Measurements from ENCODE around the gene ASPSCR1.

The ASPSCR1 gene, protein sequence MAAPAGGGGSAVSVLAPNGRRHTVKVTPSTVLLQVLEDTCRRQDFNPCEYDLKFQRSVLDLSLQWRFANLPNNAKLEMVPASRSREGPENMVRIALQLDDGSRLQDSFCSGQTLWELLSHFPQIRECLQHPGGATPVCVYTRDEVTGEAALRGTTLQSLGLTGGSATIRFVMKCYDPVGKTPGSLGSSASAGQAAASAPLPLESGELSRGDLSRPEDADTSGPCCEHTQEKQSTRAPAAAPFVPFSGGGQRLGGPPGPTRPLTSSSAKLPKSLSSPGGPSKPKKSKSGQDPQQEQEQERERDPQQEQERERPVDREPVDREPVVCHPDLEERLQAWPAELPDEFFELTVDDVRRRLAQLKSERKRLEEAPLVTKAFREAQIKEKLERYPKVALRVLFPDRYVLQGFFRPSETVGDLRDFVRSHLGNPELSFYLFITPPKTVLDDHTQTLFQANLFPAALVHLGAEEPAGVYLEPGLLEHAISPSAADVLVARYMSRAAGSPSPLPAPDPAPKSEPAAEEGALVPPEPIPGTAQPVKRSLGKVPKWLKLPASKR

GRCh38 chr17:81977211-81977808 is at the start of gene ASPSCR1:
Gene ASPSCR1 (plus strand): TSS chr17:81977629. CDS start chr17:81977647, 18 bp downstream.
- DNase-seq, result peak; percentile 82

GRCh38 chr17:81927653-81928543 is 49.5 kb upstream of the ASPSCR1 start, which contains the start of gene MAFG:
Gene MAFG (minus strand): TSS chr17:81927735. CDS start chr17:81923185, 4,550 bp downstream.
- DNase-seq, result peak; percentile 89

GRCh38 chr17:81928544-81929252 is 48.7 kb upstream of the ASPSCR1 start:
- DNase-seq, result no peak

- no peak for DNase-seq
These were observed 47.9 kb upstream of the ASPSCR1 start for GRCh38 chr17:81929253-81930141.

DNA sequence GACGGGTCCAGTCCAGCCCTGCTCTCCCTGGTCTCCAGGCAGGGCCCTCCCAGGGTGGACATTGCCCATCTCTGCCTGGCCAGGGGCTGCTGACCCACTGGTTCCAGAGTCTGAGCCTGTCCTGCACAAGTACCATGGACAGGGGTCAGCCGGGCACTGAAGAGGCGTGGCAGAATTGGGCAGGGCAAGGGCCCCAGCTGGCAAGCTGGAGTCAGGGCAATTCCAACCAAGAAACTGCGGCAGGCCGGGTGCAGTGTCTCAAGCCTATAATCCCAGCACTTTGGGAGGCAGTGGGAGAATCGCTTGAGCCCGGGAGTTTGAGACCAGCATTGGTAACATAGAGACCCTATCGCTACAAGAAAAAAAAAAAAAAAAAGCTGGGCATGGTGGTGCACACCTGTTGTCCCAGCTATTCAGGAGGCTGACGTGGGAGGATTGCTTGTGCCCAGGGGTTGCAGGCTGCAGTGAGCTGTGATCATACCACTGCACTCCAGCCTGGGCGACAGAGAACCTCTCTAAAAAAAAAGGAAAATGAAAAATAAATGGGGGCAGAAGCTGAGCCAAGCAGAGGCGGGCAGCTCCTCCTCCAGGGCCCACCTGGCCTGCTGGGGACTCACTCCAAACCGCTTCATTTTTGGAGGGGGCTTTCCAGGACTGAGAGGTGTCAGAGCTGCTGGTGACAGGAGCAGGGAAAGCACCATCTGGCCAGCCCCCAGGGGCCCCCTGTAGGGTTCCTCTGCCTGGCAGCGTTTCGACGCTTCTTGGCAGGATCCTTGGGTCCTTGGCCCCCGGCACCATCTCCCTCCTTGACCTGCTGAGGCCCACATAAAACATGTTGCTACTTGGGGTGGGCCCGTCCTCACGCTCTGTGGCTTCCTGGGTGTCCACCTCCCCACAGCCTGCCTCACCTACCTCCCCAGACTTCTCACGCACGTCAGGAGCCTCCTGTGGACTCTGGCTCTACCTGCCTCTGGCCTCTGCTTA is 47.0 kb upstream of the ASPSCR1 start:
- DNase-seq, result no peak

GRCh38 chr17:81931189-81931556 is 46.3 kb upstream of the ASPSCR1 start:
- no peak for DNase-seq

DNA sequence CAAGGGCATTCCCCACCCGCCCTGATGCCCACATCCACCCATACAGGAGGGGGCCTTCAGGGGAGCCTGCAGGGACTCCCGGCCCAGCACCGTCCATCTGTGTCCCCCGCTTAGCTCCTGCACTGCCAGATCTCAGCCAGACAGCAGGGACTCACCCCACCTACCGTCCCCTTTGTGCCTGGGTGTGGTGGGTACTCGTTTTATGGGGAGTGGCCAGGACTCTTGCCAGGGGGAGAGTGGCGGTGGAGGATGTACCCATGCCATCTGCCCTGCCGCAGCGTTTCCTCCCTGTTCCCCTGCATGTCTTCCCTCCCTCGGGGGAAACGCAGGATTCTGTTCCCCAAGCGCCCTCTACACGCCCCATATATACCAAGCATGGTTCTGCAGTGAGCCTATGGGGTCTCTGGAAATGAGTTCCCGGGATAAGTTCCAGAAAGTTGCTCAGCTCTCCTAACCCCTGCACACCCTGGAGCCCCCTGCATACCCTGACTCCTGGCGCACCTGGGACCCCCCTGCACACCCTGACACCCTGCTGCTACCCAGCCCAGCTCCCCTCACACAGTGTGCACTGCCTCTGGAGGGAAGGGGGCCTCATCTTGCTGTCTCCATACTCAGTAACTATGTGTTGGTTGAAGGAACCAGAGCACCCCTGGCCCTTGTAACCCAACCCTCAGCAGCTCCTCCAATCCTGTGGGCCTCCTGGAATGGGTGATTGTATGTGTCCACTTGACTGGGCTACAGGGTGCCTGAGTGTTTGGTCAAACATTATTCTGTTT is 45.7 kb upstream of the ASPSCR1 start:
- DNase-seq, result no peak

DNA sequence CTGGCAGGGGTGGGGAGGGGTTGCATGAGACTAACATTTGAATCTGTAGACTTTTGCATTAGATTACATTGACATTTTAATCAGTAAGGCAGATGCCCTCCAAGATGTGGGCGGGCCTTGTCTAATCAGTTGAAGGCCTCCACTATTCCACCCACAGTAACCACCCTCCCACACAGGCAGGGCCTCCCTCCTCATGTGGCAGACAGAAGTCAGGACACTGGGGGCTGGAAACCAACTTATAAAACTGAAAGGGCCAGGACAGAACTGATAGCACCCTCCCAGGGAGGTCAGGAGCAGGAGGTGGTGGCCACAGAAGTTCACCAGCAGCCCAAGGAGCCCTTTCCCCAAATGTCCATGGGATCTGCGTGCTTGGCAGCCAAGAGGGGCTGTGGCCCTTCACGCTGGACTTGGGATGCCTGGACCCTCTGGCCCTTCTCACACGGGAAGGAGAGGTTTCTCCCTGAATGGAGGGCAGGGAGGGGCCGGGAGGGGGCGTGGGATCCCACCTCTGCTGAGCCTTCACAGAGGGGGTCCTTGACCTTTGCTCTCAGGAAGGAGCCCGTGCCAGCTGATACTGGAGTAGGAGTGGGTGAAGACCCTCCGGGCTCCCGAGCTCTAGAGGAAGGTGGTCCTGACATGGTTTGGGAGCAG is 45.0 kb upstream of the ASPSCR1 start:
- no peak for DNase-seq

- no peak for DNase-seq
These were observed 44.2 kb upstream of the ASPSCR1 start for GRCh38 chr17:81933178-81933699.

GRCh38 chr17:81934098-81934757 is 43.2 kb upstream of the ASPSCR1 start:
- DNase-seq, result no peak

DNA sequence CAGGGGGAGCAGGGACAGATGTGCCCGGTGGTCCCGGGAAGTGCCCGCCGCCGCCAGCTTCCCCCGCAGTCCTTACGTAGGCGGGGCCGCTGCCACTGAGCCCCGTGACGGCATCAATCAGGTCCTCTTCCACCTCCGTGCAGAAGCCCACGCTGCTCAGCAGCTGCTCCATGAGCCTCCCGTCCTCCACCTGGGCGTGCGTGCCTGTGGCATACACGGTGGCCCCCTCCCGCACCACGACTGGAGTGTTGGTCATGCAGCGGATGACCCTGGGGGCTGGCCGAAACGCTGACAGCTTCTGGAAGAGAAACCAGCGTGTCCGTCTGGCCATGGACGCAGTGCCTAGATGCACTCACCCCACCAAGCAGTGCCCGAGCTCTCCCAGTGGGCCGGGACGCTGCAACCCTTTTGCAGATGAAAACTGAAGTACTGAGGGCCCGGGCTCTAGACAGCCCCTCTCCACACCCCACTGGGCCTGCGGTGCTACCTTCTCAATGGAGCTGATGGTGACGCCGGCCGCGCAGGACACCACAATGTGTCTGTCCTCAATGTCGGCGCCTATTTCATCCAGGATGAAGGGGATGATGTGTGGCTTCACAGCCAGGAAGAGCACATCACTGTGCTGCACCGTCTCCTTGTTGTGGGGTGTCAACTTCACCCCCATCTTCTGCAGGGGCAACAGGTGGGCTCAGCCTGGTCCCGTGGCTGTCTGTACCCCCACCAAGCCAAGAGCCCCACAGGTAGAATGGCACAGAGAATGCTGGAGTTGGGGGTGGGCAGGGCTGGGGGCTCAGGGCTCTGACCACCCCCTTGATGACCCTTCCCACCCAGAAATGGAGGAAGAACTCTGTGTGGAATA is 42.4 kb upstream of the ASPSCR1 start:
- DNase-seq, result no peak

DNA sequence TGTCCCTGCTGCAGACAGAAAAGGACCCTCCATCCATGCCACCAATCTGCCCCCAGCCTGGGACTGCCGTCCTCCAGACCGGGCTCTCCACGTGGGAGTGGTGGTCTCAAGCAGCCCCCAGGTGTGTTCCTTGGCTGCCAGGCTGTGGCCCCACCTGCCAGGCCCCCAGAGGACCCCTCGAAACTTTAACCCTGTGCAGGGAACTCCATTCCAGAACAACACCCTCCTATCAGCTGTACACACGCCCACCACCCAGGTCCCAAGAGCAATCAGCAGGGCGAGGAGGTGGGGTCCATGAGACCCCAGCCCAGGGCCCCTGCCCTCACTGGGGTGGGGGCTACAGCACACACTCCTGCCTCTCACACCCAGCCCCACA is 41.7 kb upstream of the ASPSCR1 start:
- DNase-seq, result no peak

DNA sequence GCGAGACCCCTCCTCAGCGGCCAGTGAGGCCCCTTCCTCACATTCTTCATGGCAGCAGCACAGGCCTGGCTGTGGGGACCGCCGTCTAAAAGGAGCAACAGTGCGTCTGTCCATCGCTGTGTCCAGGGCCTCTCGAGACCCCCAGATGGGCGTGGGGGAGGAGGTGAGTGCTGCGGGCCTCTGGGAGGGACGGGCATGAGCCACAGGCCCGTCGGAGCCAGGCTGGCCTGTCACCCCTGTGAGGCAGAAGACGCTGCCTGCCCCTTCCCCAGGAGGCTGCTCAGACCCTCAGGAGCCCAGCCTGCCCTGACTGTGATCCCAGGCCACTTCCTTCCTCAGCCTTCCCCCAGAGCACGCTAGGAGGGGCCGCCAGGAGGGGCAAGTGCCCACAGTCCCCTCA is 38.2 kb upstream of the ASPSCR1 start:
- DNase-seq, result no peak

- no peak for DNase-seq
These were observed 37.5 kb upstream of the ASPSCR1 start for GRCh38 chr17:81939881-81940385.

DNA sequence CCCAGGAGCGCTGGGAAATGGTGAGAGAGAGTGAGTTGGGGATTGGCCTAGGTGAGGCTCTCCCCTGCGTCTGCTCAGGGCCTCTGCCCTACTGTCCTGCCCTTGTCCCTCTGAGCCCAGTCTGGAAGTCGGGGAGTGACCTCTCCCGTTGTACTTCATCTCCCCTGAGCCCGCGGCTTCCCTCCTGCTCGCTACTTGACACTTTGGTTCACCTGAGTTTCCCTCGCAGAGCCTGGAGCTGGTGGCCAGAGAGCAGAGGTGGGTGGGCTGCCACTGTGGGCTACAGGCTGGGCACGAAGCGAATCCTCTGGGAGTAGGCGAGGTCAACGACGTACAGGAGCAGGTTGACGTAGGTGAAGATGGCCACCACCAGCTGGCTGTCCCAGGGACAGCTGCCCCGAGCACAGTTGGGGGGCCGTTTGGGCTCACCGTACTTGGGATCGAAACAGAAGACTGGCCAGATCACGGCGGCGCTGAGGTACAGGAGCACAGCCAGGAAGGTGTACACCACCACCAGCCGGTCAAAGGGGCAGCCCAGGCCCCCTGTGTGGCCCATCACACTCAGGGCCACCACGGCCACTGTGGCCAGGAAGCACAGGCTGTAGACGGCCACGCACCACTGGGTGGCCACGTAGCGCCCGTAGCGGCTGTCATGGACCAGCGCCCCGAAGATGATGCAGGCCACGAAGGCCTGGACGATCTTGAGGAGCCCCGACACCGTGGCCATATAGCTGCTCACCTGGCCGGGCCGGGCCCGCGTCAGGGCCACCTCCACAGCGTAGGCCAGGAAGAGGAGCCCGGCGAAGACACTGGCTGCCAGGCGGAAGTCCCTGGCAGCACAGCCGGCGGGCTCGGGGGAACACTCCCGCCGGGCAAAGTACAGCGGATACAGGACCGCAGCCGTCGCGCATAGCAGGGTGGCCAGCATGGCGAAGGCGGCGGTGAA is 36.6 kb upstream of the ASPSCR1 start:
- DNase-seq, result no peak

Measured in MV-4-11 (cell line).